GM12878 (cell line): ENCODE measurements around the gene RIMS3. TPM values are rescaled to one million over a fixed set of nuclear protein-coding genes. Genes with fewer than 3 reads are reported as not detected.

ENCODE experiments used
- ATAC-seq: fragments of 200-7000 bp; cut with Tn5 transposase; 3 replicates; pipeline ENCODE4 v1.9.1; 2020; ENCODE audit warnings: mild to moderate bottlenecking, moderate library complexity
- BruUV-seq: library from RNA; stranded (reverse); fragments of 400-500 nt; replicated peaks from 2 replicates; lab custom pipeline; 2021; lab: Mats Ljungman, UMichigan
- CTCF ChIA-PET: fragments of 300-600 bp; sonication (Branson Sonifier 250); formaldehyde crosslinking; extraction: SDS; loops from one replicate; lab custom pipeline; 2021; ENCODE audit warnings: inconsistent platforms; lab: Yijun Ruan, JAX
- POLR2A ChIA-PET: fragments of 350-600 bp; formaldehyde crosslinking; extraction: SDS; loops from one replicate; lab custom pipeline; 2021; ENCODE audit warnings: inconsistent platforms; lab: Charles Lee
- RAD21 ChIA-PET: fragments of 300-600 bp; sonication (Branson Sonifier 250); formaldehyde crosslinking; loops from one replicate; lab custom pipeline; 2023; ENCODE audit warnings: antibody characterized with exemption; ENCODE audit not compliant: unreplicated experiment; lab: Charles Lee
- SMC1A ChIA-PET: fragments of 300-600 bp; sonication (Branson Sonifier 250); formaldehyde crosslinking; loops from one replicate; lab custom pipeline; 2023; ENCODE audit not compliant: unreplicated experiment, uncharacterized antibody; lab: Charles Lee
- DNase-seq: peaks from one replicate; pipeline ENCODE4 v3.0.0-alpha.2; 2011; ENCODE audit warnings: low read depth, low spot score
- FAIRE-seq: peaks from 3 replicates; lab custom pipeline; 2011; peaks lifted over from hg19 to GRCh38; lab: Jason Lieb, UNC
- H2AFZ ChIP-seq: 2 replicates; pipeline ENCODE4 v1.6.0; 2011; ENCODE audit warnings: low read depth, low read length, control low read depth; ENCODE audit not compliant: control insufficient read depth
- H3K27ac ChIP-seq: 2 replicates; pipeline ENCODE4 v1.5.1; 2011; ENCODE audit warnings: control low read depth; ENCODE audit not compliant: control insufficient read depth, insufficient read depth
- H3K27me3 ChIP-seq, 2 experiments: replicated peaks in 1 of 2; 2 replicates each; pipeline versions ENCODE4 v1.6.0 to v1.6.1; 2011; ENCODE audit warnings: low read length in 1 of 2; ENCODE audit not compliant: control insufficient read depth in 2 of 2, insufficient read depth in 2 of 2
- H3K36me3 ChIP-seq, 2 experiments: 2 replicates each; pipeline ENCODE4 v1.5.1; 2011; ENCODE audit warnings: low read length in 1 of 2; ENCODE audit not compliant: control insufficient read depth in 2 of 2, insufficient read depth in 2 of 2
- H3K4me1 ChIP-seq: 2 replicates; pipeline ENCODE4 v1.6.1; 2011; ENCODE audit warnings: mild to moderate bottlenecking, low read length, moderate library complexity, mixed read lengths; ENCODE audit not compliant: control insufficient read depth, insufficient read depth
- H3K4me2 ChIP-seq: 2 replicates; pipeline ENCODE4 v1.6.0; 2011; ENCODE audit warnings: control low read depth; ENCODE audit not compliant: control insufficient read depth, insufficient read depth
- H3K4me3 ChIP-seq: fragments of 200-600 bp; sonication (generic); 2 replicates; pipeline ENCODE4 v1.5.1; 2016
- H3K79me2 ChIP-seq: 2 replicates; pipeline ENCODE4 v1.6.0; 2011; ENCODE audit warnings: low read length; ENCODE audit not compliant: control insufficient read depth, insufficient read depth
- H3K9ac ChIP-seq: 2 replicates; pipeline ENCODE4 v1.8.0; 2011; ENCODE audit warnings: low read length, control low read depth, mixed read lengths; ENCODE audit not compliant: control insufficient read depth, insufficient read depth
- H3K9me3 ChIP-seq: replicated peaks from 3 replicates; pipeline ENCODE4 v1.5.1; 2011; ENCODE audit warnings: mild to moderate bottlenecking, low read length; ENCODE audit not compliant: control insufficient read depth, insufficient read depth
- H4K20me1 ChIP-seq: 2 replicates; pipeline ENCODE4 v1.6.0; 2011; ENCODE audit not compliant: control insufficient read depth, insufficient read depth
- ASH2L ChIP-seq: fragments of 300-600, 200-600 bp; sonication (generic); IDR thresholded peaks from 2 replicates; pipeline ENCODE4 v1.6.1; 2017; ENCODE audit warnings: low read depth, mild to moderate bottlenecking, borderline replicate concordance
- CBX5 ChIP-seq: sonication (generic); IDR thresholded peaks from 2 replicates; pipeline ENCODE4 v1.6.1; 2016; ENCODE audit warnings: low read depth, moderate library complexity, mild to moderate bottlenecking, inconsistent platforms
- CTCF ChIP-seq, 3 experiments: IDR thresholded peaks in 2 of 3; conservative IDR thresholded peaks in 1 of 3; 2 replicates each; pipeline ENCODE4 v1.5.1; 2011; ENCODE audit warnings: low read depth in 3 of 3, low read length in 3 of 3, mild to moderate bottlenecking in 3 of 3, control low read depth in 2 of 3, moderate library complexity in 2 of 3, inconsistent platforms in 1 of 3, mixed read lengths in 1 of 3; ENCODE audit not compliant: control insufficient read depth in 2 of 3, insufficient read depth in 1 of 3; ENCODE audit errors: extremely low read depth in 1 of 3
- JUNB ChIP-seq: IDR thresholded peaks from 2 replicates; pipeline ENCODE4 v1.6.1; 2016; ENCODE audit warnings: antibody characterized with exemption, mild to moderate bottlenecking
- MTA3 ChIP-seq: IDR thresholded peaks from 2 replicates; pipeline ENCODE4 v1.6.1; 2012; ENCODE audit warnings: low read length, inconsistent platforms, borderline replicate concordance
- MYB ChIP-seq: fragments of 150-350 bp; IDR thresholded peaks from 2 replicates; pipeline ENCODE4 v1.6.1; 2014; ENCODE audit warnings: mild to moderate bottlenecking, low read depth, low read length, borderline replicate concordance
- PAX8 ChIP-seq: fragments of 450-650 bp; IDR thresholded peaks from 2 replicates; pipeline ENCODE4 v1.6.1; 2017; ENCODE audit warnings: mild to moderate bottlenecking, moderate library complexity
- PML ChIP-seq: IDR thresholded peaks from 2 replicates; pipeline ENCODE4 v1.6.1; 2012; ENCODE audit warnings: low read length, inconsistent platforms
- POLR2AphosphoS2 ChIP-seq: IDR thresholded peaks from 2 replicates; pipeline ENCODE4 v1.6.1; 2011; ENCODE audit warnings: low read depth, mild to moderate bottlenecking, low read length, improper control_type of control experiment, moderate library complexity
- RAD51 ChIP-seq: fragments of 450-650 bp; IDR thresholded peaks from 2 replicates; pipeline ENCODE4 v1.6.1; 2016; ENCODE audit warnings: moderate library complexity, mild to moderate bottlenecking, inconsistent platforms
- RFX5 ChIP-seq: IDR thresholded peaks from 2 replicates; pipeline ENCODE4 v1.6.1; 2011; ENCODE audit warnings: low read depth, low read length, improper control_type of control experiment
- SIN3A ChIP-seq: IDR thresholded peaks from 2 replicates; pipeline ENCODE4 v1.6.1; 2012; ENCODE audit warnings: low read depth, low read length, improper control_type of control experiment
- WGBS: methylation state at CpG from one replicate; pipeline ENCODE4 v1.1.6; 2016; ENCODE audit warnings: low lambda C conversion rate; ENCODE audit not compliant: insufficient replicate concordance, insufficient coverage; ENCODE audit errors: missing lambda C conversion rate; 5-methylcytosine and 5-hydroxymethylcytosine counted together
- in situ Hi-C: fragments of 300-500 bp; cut with MboI; formaldehyde crosslinking; loops from 9 replicates; pipeline ENCODE4 v1.14.3; 2018; ENCODE audit warnings: mixed read lengths
- intact Hi-C: fragments of 100-400 bp; cut with micrococcal nuclease; formaldehyde crosslinking; loops from one replicate; pipeline ENCODE4 v1.14.2; 2022; ENCODE audit not compliant: unreplicated experiment
- polyA plus RNA-seq, 11 experiments: library from polyadenylated mRNA; depleted of rRNA in 4 of 11; unstranded in 6 of 11; stranded (reverse) in 5 of 11; fragments of >200 nt; fragmentation: Nextera tagmentation in 4 of 11; fragmentation: Illumina TruSeq in 1 of 11; extraction: Ambion mirVana in 4 of 11; extraction: Trizol in 1 of 11; gene quantifications; 1 replicate in 1 of 11; 2 replicates in 10 of 11; pipeline versions ENCODE4 v1.2.1 to v1.2.3, GENCODE V29; 2011 to 2016; ENCODE audit warnings: inconsistent platforms in 2 of 11, missing spikeins in 2 of 11, low read depth in 1 of 11
- total RNA-seq, 4 experiments: library from RNA; depleted of rRNA in 3 of 4; stranded (reverse); fragments of >200 nt in 3 of 4; fragmentation: Illumina TruSeq in 1 of 4; extraction: Trizol in 1 of 4; gene quantifications; 2 replicates each; pipeline versions ENCODE4 v1.2.1 to v1.2.3, GENCODE V29; 2013 to 2021
- TF ChIP-seq, protein P1 (sequence below): IDR thresholded peaks from 2 replicates; pipeline ENCODE4 v1.6.1; 2011; ENCODE audit warnings: low read depth, low read length, improper control_type of control experiment, borderline replicate concordance

Gene RIMS3
- total and polyA plus RNA-seq, 10 of the 15 experiments (the other 5 are each of a cell fraction or from before 2014, with no cell fraction given): 0.02 to 4.7 (median 0.39) TPM

DNA sequence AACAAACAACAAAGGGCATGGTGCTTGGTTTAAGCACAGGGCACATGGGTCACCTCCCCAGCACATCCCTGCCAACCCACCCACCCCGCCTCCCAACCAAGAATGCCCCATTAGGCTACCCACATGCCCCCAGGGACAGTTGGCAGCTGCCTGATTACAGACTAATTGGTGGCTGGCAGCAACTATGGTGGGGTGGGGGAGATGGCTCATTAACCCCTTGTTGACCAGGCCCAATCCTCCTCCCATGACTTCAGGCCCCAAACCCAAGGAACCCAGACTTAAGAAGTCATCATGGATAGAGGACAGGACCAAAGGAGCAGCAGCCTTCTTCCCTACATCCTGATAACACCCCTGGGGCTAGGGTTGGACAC lies 1.3 kb downstream of the RIMS3 start:
- WGBS: 90% methylated on average over 1 of the region's 1 CpG
- POLR2A ChIA-PET: no interaction called here
- H3K4me2 ChIP-seq: no peak overlapping the region
- no peaks in the 10 kb centered on the region for H3K9me3 ChIP-seq
- in situ Hi-C loops: no loop called here
- DNase-seq (no peak), ATAC-seq (no peak), FAIRE-seq (no peak)
- no peaks in the 10 kb centered on the region for H4K20me1 ChIP-seq
- no peaks in the 10 kb centered on the region for H3K27me3 ChIP-seq
- H3K4me1 ChIP-seq: peaks cover 7% of the 10 kb centered on the region
- SMC1A ChIA-PET: interaction anchor here (1.2 to 1.5 kb wide), 3 partner anchors 19 to 48 kb away, joined by 3 to 4 read pairs (median 4); partner anchors contain the start of gene NFYC
- CTCF ChIA-PET: interaction anchor here (0.6 to 2.3 kb wide), 5 partner anchors 27 to 66 kb away, joined by 3 to 5 read pairs (median 3); partner anchors contain the start of gene NFYC
- no peaks in the 10 kb centered on the region for H3K36me3 ChIP-seq
- no TSS peak for BruUV-seq
- H3K9ac ChIP-seq: no peak overlapping the region
- H3K27ac ChIP-seq: no peak overlapping the region
- RAD21 ChIA-PET: interaction anchor here (0.5 to 1.3 kb wide), 3 partner anchors 48 to 201 kb away, joined by 3 read pairs; no protein-coding TSS in a partner anchor
- intact Hi-C loops: no loop called here
- H3K79me2 ChIP-seq: no peaks in the 10 kb centered on the region
- H2AFZ ChIP-seq: no peak overlapping the region
- TF ChIP-seq PAX8: no peak
- TF ChIP-seq RFX5: no peak
- TF ChIP-seq MTA3: no peak
- no peak for TF ChIP-seq SIN3A
- TF ChIP-seq MYB: no peak
- TF ChIP-seq CBX5: no peak
- TF ChIP-seq PML: no peak
- no peak for TF ChIP-seq CTCF (IDR thresholded peaks at IDR 0.05 in 2 of 3, conservative IDR thresholded peaks at IDR 0.05 in 1 of 3; ENCODE audit: control insufficient read depth in 2 of 3, extremely low read depth in 1 of 3, insufficient read depth in 1 of 3, low read depth in 3 of 3, low read length in 3 of 3)
- no peak for TF ChIP-seq POLR2AphosphoS2
- no peak for TF ChIP-seq RAD51
- TF ChIP-seq, protein P1, sequence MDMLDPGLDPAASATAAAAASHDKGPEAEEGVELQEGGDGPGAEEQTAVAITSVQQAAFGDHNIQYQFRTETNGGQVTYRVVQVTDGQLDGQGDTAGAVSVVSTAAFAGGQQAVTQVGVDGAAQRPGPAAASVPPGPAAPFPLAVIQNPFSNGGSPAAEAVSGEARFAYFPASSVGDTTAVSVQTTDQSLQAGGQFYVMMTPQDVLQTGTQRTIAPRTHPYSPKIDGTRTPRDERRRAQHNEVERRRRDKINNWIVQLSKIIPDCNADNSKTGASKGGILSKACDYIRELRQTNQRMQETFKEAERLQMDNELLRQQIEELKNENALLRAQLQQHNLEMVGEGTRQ: no peak
- TF ChIP-seq ASH2L: no peak
- no peak for TF ChIP-seq JUNB
- TF ChIP-seq, all 136 proteins: peak for 0
- H3K4me3 ChIP-seq: no peak overlapping the region
